Spinal cord (tissue), 10 donors: ENCODE measurements around the gene EIF2B4. TPM values are rescaled to one million over a fixed set of nuclear protein-coding genes. Genes with fewer than 3 reads are reported as not detected.
A peak's percentile ranks its signal among the peaks of the same experiment; 100 is the strongest.

Experiments used
- DNase-seq, 6 donors: peaks; one replicate each; pipeline versions ENCODE4 v3.0.0 to v3.0.0-alpha.2; 2013 to 2015; ENCODE audit warnings: low spot score in 6 of 6, low read depth in 4 of 6
- H3K27ac ChIP-seq: one replicate; pipeline ENCODE4 v1.5.1; 2013; ENCODE audit warnings: low read depth, low read length, control low read depth
- H3K27me3 ChIP-seq: one replicate; pipeline ENCODE4 v1.6.1; 2013; ENCODE audit warnings: low read length; ENCODE audit not compliant: control insufficient read depth, insufficient read depth
- H3K36me3 ChIP-seq: one replicate; pipeline ENCODE4 v1.6.1; 2013; ENCODE audit warnings: low read length; ENCODE audit not compliant: control insufficient read depth, insufficient read depth
- H3K4me1 ChIP-seq: one replicate; pipeline ENCODE4 v1.6.1; 2013; ENCODE audit warnings: low read length; ENCODE audit not compliant: control insufficient read depth, insufficient read depth
- H3K4me3 ChIP-seq: one replicate; pipeline ENCODE4 v1.5.1; 2013; ENCODE audit warnings: low read depth, low read length, control low read depth
- H3K9me3 ChIP-seq: one replicate; pipeline ENCODE4 v1.6.1; 2013; ENCODE audit warnings: low read length; ENCODE audit not compliant: control insufficient read depth, insufficient read depth
- WGBS: methylation state at CpG from one replicate; pipeline ENCODE4 v1.1.5; 2013; ENCODE audit warnings: missing lambda C conversion rate; ENCODE audit not compliant: insufficient coverage; 5-methylcytosine and 5-hydroxymethylcytosine counted together
- polyA plus RNA-seq, 2 donors: library from polyadenylated mRNA; unstranded; fragments of 120-200 nt; gene quantifications; one replicate each; pipeline ENCODE4 v1.2.1, GENCODE V29; 2013; ENCODE audit not compliant: insufficient read length in 2 of 2
- total RNA-seq, 2 donors: library from RNA; depleted of rRNA in 1 of 2; stranded (reverse); fragments of 120-200 nt in 1 of 2; fragments of >200 nt in 1 of 2; gene quantifications; one replicate each; pipeline versions ENCODE4 v1.2.3 to v1.2.4, GENCODE V29; 2013 to 2014
- donor health status: healthy.

Gene EIF2B4
- total and polyA plus RNA-seq, 4 donors: 15.5 to 58.9 (median 41.9) TPM

GRCh38 chr2:27351802-27352598, 18.1 kb downstream of the EIF2B4 start:
- H3K27me3 ChIP-seq: no peaks in the 10 kb centered on the region
- H3K9me3 ChIP-seq: no peaks in the 10 kb centered on the region
- no peak overlapping the region for H3K27ac ChIP-seq
- H3K4me1 ChIP-seq: peaks cover 12% of the 10 kb centered on the region
- WGBS: 92% methylated on average over 6 of the region's 6 CpGs
- no peak overlapping the region for H3K4me3 ChIP-seq
- DNase-seq: no peak
- peaks cover 8% of the 10 kb centered on the region for H3K36me3 ChIP-seq

- H3K9me3 ChIP-seq: no peaks in the 10 kb centered on the region
- no peak for DNase-seq
- no peaks in the 10 kb centered on the region for H3K27me3 ChIP-seq
- no peak overlapping the region for H3K4me3 ChIP-seq
- peaks cover 2% of the 10 kb centered on the region for H3K4me1 ChIP-seq
- H3K27ac ChIP-seq: no peak overlapping the region
- WGBS: 94% methylated on average over 5 of the region's 7 CpGs
- peaks cover 6% of the 10 kb centered on the region for H3K36me3 ChIP-seq
Measured at GRCh38 chr2:27350106-27350693, 19.9 kb downstream of the EIF2B4 start.

- WGBS: 91% methylated on average over 2 of the region's 2 CpGs
- H3K4me3 ChIP-seq: no peak overlapping the region
- no peaks in the 10 kb centered on the region for H3K4me1 ChIP-seq
- H3K36me3 ChIP-seq: peaks cover 9% of the 10 kb centered on the region
- H3K9me3 ChIP-seq: no peaks in the 10 kb centered on the region
- no peak for DNase-seq
- no peaks in the 10 kb centered on the region for H3K27me3 ChIP-seq
- H3K27ac ChIP-seq: no peak overlapping the region
Measured at GRCh38 chr2:27347641-27348040, 22.5 kb downstream of the EIF2B4 start.

- DNase-seq: no peak
- no peak overlapping the region for H3K27ac ChIP-seq
- no peaks in the 10 kb centered on the region for H3K27me3 ChIP-seq
- WGBS: 94% methylated on average over 5 of the region's 7 CpGs
- no peaks in the 10 kb centered on the region for H3K9me3 ChIP-seq
- no peak overlapping the region for H3K4me3 ChIP-seq
- no peaks in the 10 kb centered on the region for H3K4me1 ChIP-seq
- peaks cover 77% of the 10 kb centered on the region for H3K36me3 ChIP-seq
Measured at GRCh38 chr2:27336173-27336572, 34.0 kb downstream of the EIF2B4 start.

- Histone ChIP-seq H3K27ac (no peak overlapping the region), H3K27me3 (no peaks in the 10 kb centered on the region), H3K9me3 (no peaks in the 10 kb centered on the region), H3K36me3 (peaks cover 76% of the 10 kb centered on the region), H3K4me1 (no peaks in the 10 kb centered on the region), H3K4me3 (no peak overlapping the region)
- no peak for DNase-seq
- 100% methylated on average over 1 of the region's 3 CpGs for WGBS
Measured at GRCh38 chr2:27335311-27335710, 34.8 kb downstream of the EIF2B4 start.

- Histone ChIP-seq H3K4me3 (no peak overlapping the region), H3K27me3 (no peaks in the 10 kb centered on the region), H3K36me3 (peaks cover 42% of the 10 kb centered on the region), H3K27ac (no peak overlapping the region), H3K4me1 (peaks cover 10% of the 10 kb centered on the region), H3K9me3 (no peaks in the 10 kb centered on the region)
- 86% methylated on average over 5 of the region's 5 CpGs for WGBS
- DNase-seq: no peak
Measured at GRCh38 chr2:27324720-27325119, 45.4 kb downstream of the EIF2B4 start.

GRCh38 chr2:27323596-27324285, 46.4 kb downstream of the EIF2B4 start:
- WGBS: 24% methylated on average over 3 of the region's 5 CpGs
- Histone ChIP-seq H3K4me1 (peaks cover 10% of the 10 kb centered on the region), H3K36me3 (peaks cover 36% of the 10 kb centered on the region), H3K27me3 (no peaks in the 10 kb centered on the region), H3K4me3 (peak overlapping the region; percentile 99), H3K9me3 (no peaks in the 10 kb centered on the region), H3K27ac (peak overlapping the region; percentile 98)
- no peak for DNase-seq

GRCh38 chr2:27322766-27323595, 47.2 kb downstream of the EIF2B4 start, which contains the start of gene MPV17:
Gene MPV17, minus strand, starts transcription at chr2:27323097. Its CDS starts 580 bp downstream, at chr2:27322517.
- Histone ChIP-seq H3K4me3 (peak within 1 kb of the TSS; percentile 99), H3K4me1 (peaks cover 10% of the 10 kb centered on the region), H3K36me3 (peaks cover 30% of the 10 kb centered on the region), H3K9me3 (no peaks in the 10 kb centered on the region), H3K27ac (peak within 1 kb of the TSS; percentile 98), H3K27me3 (no peaks in the 10 kb centered on the region)
- peak; percentile 68 to 98 (median 88) for DNase-seq
- WGBS: 0% methylated on average over 31 of the region's 39 CpGs

- H3K4me3 ChIP-seq: peak overlapping the region; percentile 99
- peaks cover 10% of the 10 kb centered on the region for H3K4me1 ChIP-seq
- H3K27me3 ChIP-seq: no peaks in the 10 kb centered on the region
- peaks cover 23% of the 10 kb centered on the region for H3K36me3 ChIP-seq
- peak overlapping the region; percentile 98 for H3K27ac ChIP-seq
- H3K9me3 ChIP-seq: no peaks in the 10 kb centered on the region
- no peak for DNase-seq
- 10% methylated on average over 5 of the region's 10 CpGs for WGBS
Measured at GRCh38 chr2:27322301-27322765, 47.8 kb downstream of the EIF2B4 start.
